KMS-11 (cell line): ENCODE results near the gene MYO9B.

Source experiments
- H2AFZ ChIP-seq: fragments of 200-600 bp; sonication (generic); 2 replicates; pipeline ENCODE4 v1.6.1; 2016; ENCODE audit warnings: antibody characterized with exemption, mixed run types, low read depth
- H3K27ac ChIP-seq: fragments of 200-600 bp; sonication (generic); 2 replicates; pipeline ENCODE4 v1.6.1; 2016; ENCODE audit warnings: mild to moderate bottlenecking, mixed run types
- H3K27me3 ChIP-seq: fragments of 200-600 bp; sonication (generic); 2 replicates; pipeline ENCODE4 v1.6.1; 2017; ENCODE audit warnings: mild to moderate bottlenecking, low read depth, mixed run types, moderate library complexity; ENCODE audit not compliant: insufficient read depth
- H3K36me3 ChIP-seq: fragments of 200-600 bp; sonication (generic); 2 replicates; pipeline ENCODE4 v1.6.1; 2017; ENCODE audit warnings: mild to moderate bottlenecking, mixed run types; ENCODE audit not compliant: insufficient read depth
- H3K4me1 ChIP-seq: fragments of 200-600 bp; sonication (generic); 2 replicates; pipeline ENCODE4 v1.6.1; 2016; ENCODE audit warnings: mild to moderate bottlenecking, low read depth, mixed run types; ENCODE audit not compliant: poor library complexity, severe bottlenecking
- H3K4me2 ChIP-seq: fragments of 200-600 bp; sonication (generic); 2 replicates; pipeline ENCODE4 v1.7.0; 2016; ENCODE audit warnings: mild to moderate bottlenecking, mixed run types
- H3K4me3 ChIP-seq: fragments of 200-600 bp; sonication (generic); IDR thresholded peaks from 2 replicates; pipeline ENCODE4 v1.6.1; 2017; ENCODE audit warnings: low read depth, low read length, mixed read lengths; ENCODE audit not compliant: insufficient read depth
- H3K79me2 ChIP-seq: fragments of 200-600 bp; sonication (generic); 2 replicates; pipeline ENCODE4 v1.6.1; 2016; ENCODE audit warnings: low read depth, mixed run types; ENCODE audit not compliant: insufficient read depth
- H3K9ac ChIP-seq: fragments of 200-600 bp; sonication (generic); 2 replicates; pipeline ENCODE4 v1.6.1; 2016; ENCODE audit warnings: mild to moderate bottlenecking, mixed run types
- H4K20me1 ChIP-seq: fragments of 200-600 bp; sonication (generic); 2 replicates; pipeline ENCODE4 v1.6.1; 2016; ENCODE audit warnings: mild to moderate bottlenecking, mixed run types; ENCODE audit not compliant: insufficient read depth
- CTCF ChIP-seq: fragments of 200-600 bp; sonication (generic); conservative IDR thresholded peaks from 2 replicates; pipeline ENCODE4 v1.6.1; 2017; ENCODE audit warnings: low read depth, mild to moderate bottlenecking, antibody characterized with exemption, low read length, moderate library complexity, mixed read lengths

Gene MYO9B

DNA sequence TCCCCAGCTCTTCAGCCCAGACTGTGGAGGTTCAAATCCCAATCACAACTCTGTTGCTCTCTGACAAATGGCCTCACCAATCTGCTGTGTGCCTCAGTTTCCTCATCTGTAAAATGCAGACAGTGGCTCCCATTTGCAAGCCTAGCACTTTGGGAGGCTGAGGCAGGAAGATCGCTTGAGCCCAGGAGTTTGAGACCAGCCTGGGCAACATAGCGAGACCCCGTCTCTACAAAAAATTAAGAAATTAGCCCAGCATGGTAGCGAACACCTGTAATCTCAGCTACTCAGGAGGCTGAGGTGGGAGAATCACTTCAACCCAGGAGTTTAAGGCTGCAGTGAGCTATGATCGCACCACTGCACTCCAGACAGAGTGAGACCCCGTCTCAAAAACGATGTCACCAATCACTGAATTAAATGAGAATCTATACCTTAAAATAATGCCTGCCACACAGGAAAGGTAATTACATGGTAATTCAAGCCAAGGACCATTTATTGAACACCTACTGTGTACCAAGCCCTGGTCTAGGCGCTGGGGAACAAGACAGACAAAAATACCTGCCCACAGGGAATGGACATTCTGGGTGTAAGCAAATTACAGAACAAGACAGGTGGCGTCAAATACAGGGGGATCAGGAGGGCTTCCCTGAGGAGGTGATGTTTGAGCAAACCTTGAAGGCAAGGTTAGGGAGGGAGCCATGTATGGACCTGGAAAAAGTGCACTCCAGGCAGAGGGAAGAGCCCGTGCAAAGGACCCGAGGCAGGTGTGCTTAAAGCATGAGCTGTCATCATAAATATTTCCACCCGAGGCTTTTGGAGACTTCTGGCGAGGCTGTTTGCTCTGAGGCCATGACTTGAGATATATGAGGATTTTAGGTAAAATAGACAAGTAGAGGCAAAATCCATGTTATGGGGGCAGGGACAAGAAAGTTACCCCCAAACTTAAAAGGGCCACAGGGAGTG lies 162.4 kb downstream of the MYO9B start:
- no peak overlapping the region for H3K4me2 ChIP-seq
- H3K27me3 ChIP-seq, result no peaks in the 10 kb centered on the region
- no peak overlapping the region for H2AFZ ChIP-seq
- TF ChIP-seq CTCF, result no peak
- peaks cover 19% of the 10 kb centered on the region for H3K79me2 ChIP-seq
- no peak overlapping the region for H3K4me3 ChIP-seq
- no peak overlapping the region for H3K9ac ChIP-seq
- H4K20me1 ChIP-seq, result no peaks in the 10 kb centered on the region
- no peak overlapping the region for H3K27ac ChIP-seq
- peaks cover 15% of the 10 kb centered on the region for H3K4me1 ChIP-seq
- H3K36me3 ChIP-seq, result no peaks in the 10 kb centered on the region

- no peaks in the 10 kb centered on the region for H3K36me3 ChIP-seq
- no peak overlapping the region for H3K27ac ChIP-seq
- no peak overlapping the region for H2AFZ ChIP-seq
- no peaks in the 10 kb centered on the region for H3K27me3 ChIP-seq
- TF ChIP-seq CTCF, result no peak
- H3K4me3 ChIP-seq, result no peak overlapping the region
- no peak overlapping the region for H3K9ac ChIP-seq
- peaks cover 5% of the 10 kb centered on the region for H3K4me1 ChIP-seq
- no peaks in the 10 kb centered on the region for H4K20me1 ChIP-seq
- H3K4me2 ChIP-seq, result no peak overlapping the region
- H3K79me2 ChIP-seq, result no peaks in the 10 kb centered on the region
Measured at GRCh38 chr19:17240062-17240752, 164.6 kb downstream of the MYO9B start.

DNA sequence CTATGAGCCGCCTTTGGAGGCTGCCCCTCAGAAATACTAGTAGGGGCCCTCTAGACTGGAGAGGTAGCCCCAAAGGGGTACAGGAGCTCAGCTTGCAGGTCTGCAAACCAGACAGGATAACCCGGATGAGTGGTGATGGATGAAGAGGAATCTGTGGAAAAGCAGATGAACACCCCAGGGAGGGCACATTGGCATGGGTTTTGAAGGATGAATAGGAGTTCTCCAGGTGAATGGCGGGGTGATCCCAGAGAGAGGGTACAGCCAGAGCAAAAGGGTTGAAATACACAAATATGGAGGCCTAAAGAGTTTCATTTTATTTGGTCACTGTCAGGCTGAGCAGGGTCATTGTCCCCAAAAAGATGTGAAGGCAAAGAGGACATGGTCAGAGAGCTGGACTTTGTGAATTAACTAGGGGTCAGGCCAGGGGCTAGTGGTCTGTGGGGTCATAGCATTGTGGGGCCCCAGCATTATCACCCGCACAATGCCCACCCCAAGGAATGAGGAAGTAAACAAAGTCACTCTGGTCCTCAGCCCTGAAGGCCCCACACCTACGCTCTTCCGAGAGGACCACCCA lies 165.3 kb downstream of the MYO9B start:
- Histone ChIP-seq H3K36me3 (no peaks in the 10 kb centered on the region), H3K4me3 (no peak overlapping the region), H3K79me2 (no peaks in the 10 kb centered on the region), H3K4me2 (no peak overlapping the region), H2AFZ (no peak overlapping the region), H3K4me1 (peaks cover 5% of the 10 kb centered on the region), H3K27me3 (no peaks in the 10 kb centered on the region), H3K27ac (no peak overlapping the region), H3K9ac (no peak overlapping the region), H4K20me1 (no peaks in the 10 kb centered on the region)
- no peak for TF ChIP-seq CTCF

- H3K27ac ChIP-seq, result no peak overlapping the region
- TF ChIP-seq CTCF, result no peak
- no peaks in the 10 kb centered on the region for H3K27me3 ChIP-seq
- H2AFZ ChIP-seq, result no peak overlapping the region
- H3K4me3 ChIP-seq, result no peak overlapping the region
- H4K20me1 ChIP-seq, result no peaks in the 10 kb centered on the region
- H3K4me2 ChIP-seq, result no peak overlapping the region
- no peaks in the 10 kb centered on the region for H3K79me2 ChIP-seq
- peaks cover 10% of the 10 kb centered on the region for H3K4me1 ChIP-seq
- no peak overlapping the region for H3K9ac ChIP-seq
- no peaks in the 10 kb centered on the region for H3K36me3 ChIP-seq
Measured at GRCh38 chr19:17242431-17243208, 167.0 kb downstream of the MYO9B start.
